Right ventricle myocardium inferior (tissue), 1 donor: ENCODE results near the gene KLHL29. TPM values are rescaled to one million over a fixed set of nuclear protein-coding genes. Genes with fewer than 3 reads are reported as not detected.

Experiments
- ATAC-seq: fragments of 200-7000 bp; cut with Tn5 transposase; one replicate; pipeline ENCODE4 v1.9.1; 2020; ENCODE audit warnings: mild to moderate bottlenecking, moderate library complexity
- DNase-seq: peaks from one replicate; pipeline ENCODE4 v3.0.0; 2021; ENCODE audit errors: missing footprints
- intact Hi-C: fragments of 100-400 bp; cut with DNase I; formaldehyde crosslinking; loops from one replicate; pipeline ENCODE4 v1.11.0; 2022
- total RNA-seq: library from RNA; stranded (reverse); fragmentation: NEBNext Ultra II Directional; extraction: Animal tissue kit (Norgen Biotek cat#: 25700); gene quantifications from one replicate; pipeline ENCODE4 v1.2.1, GENCODE V29; 2021
- donor health status: DM: no; HTN: yes; CAD: no; lungs with severe emphysema.

KLHL29 gene
- total RNA-seq, 1 donor from 2014 or later = 0.54 TPM

DNA sequence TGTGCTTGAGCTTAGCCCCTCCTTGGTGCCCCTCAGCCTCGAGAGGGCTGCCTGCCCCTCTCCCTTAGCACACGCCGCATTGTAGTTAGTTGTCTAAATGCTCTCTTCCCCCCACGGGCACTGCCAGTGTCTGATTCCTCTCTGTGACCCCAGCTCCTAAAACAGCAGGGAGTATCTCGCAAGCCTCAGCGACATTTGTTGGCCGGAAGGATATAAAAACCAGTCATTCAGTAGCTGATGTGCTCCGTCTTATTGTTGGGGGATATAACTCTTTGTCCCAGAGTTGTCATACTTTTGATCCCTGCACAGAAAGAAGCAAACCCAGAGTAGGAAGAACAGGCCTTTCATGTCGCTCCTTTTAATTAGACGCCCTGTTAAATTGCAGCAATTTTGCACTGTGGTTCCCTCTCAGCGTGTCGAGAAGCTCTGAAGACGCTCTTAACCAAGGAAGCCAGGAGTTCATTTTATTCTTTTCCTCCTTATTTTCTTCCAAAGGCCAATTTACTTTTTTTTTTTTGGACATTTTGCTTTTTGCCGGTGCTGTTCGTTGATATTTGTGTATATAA, 201.8 kb downstream of the KLHL29 start:
- DNase-seq (no peak), ATAC-seq (no peak)
- intact Hi-C loops = no loop called here

DNA sequence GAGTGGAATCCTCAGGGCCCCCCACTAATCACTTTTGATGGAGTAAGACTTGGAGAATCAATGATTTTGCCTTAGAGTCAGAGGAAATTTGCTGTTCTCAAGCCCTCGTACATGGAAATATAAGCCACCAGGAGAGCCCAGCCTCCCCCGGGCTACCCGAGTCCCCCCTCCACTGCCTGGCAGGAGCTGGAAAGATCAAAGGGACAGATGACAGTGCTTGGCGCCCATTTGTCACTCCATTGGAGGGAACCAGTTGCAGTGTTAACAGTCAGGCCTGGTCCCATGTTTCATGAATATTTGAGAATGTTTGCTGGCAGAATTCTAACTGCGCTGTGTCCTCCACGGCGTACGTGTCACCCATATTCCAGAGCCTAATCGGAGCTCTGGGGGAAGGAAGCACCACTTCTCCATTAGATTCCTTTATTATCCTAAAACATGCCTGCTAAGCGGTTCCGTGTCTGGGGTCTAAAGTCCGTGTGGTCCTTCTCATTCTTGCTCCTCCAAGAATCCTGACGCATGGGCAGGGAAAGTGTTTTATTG, 202.4 kb downstream of the KLHL29 start:
- intact Hi-C loops = no loop called here
- DNase-seq (no peak), ATAC-seq (no peak)

DNA sequence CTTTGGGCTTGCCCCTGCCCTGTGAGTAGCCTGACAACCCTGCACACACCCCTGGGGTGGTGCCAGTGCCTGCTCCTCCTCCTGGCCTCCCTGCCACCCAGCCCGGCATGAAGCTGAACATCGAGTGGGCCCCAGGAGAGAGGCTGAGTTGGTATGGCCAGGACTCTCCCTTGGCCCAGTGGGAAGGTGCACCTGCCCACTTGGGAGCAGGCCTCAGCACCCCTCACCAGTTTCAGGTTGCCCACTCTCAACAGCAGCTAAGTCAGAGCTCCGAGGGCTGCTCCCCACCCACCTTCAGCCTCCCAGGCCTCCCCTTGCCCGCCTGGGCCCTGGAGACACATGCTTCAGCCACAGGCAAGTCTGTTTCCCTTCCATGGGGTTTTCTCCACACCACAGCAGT, 203.1 kb downstream of the KLHL29 start:
- intact Hi-C loops = no loop called here
- ATAC-seq = no peak
- no peak for DNase-seq

DNA sequence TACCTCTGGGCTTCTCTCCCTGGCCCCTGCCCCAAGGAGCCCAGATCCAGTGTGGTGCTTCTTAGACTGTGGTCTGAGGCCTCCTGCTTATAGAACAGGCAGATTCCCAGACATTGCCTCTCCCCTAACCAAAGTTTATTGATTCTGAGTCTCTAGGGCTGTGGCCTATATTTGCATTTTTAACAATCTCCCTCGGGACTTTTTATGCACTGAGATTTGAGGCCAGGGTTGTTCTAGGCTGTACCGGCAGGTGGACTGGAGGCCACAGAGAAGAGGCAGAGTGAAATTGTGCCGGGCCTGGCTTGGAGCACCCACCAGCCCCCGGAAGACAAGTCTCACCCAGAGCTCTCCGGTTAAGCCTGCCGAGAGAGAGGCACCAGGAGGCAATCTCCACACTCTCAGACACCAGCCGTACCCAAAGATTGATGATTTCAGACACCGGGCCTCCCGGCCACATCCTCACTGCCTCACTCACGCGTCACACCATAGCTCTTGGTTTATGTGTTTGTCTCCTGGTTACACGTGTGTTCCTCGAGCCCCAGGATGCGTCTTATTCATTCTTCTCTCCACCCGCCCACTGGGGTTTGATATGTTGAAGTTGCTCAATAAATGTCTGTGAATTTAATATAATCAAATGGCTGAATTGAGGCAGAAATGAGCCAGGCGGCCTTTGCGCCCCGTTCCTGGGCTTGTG, 203.7 kb downstream of the KLHL29 start:
- intact Hi-C loops = no loop called here
- DNase-seq = no peak
- no peak for ATAC-seq

DNA sequence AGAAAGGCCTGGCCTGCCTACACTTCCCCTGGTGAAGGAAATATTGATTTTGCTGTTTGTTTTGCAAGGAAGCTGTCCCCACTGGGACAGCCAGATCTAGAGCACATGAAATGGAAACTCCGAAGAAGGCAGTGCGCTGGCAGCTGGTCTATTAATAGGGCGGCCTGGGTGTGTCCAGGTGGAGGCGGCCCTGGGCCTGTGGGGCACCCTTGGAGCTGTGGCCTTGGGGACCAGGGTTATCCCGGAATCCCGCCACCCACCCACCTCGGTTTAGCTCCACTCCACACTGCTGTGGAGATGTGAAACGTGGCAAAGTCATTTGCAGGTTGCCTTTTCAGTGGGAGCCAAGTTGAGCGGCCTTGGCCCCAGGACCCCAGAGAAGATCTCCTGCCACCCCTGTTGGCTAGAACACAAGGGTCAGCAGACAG, 204.3 kb downstream of the KLHL29 start:
- no peak for DNase-seq
- peak; percentile 27 for ATAC-seq
- intact Hi-C loops = no loop called here

DNA sequence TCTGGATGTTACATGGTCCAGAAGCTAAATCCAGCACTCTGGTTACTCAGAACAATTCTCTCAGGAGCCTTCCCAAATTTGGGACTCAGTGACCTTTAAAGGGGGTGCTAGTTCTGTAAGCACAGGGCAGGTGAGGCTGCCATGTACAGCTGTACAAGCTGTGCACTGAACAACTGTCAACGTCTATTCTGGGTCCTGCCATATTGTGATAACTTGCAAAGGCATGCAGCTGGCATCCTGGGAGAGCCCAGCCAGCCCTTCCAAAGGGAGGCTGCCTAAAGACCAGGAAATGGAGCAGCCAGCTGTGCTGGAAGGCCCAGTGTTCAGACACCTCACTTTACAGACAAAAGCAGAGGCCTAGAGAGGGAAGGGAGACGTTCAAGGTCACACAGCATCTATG, 204.8 kb downstream of the KLHL29 start:
- intact Hi-C loops = no loop called here
- peak; percentile 51 for ATAC-seq
- no peak for DNase-seq

DNA sequence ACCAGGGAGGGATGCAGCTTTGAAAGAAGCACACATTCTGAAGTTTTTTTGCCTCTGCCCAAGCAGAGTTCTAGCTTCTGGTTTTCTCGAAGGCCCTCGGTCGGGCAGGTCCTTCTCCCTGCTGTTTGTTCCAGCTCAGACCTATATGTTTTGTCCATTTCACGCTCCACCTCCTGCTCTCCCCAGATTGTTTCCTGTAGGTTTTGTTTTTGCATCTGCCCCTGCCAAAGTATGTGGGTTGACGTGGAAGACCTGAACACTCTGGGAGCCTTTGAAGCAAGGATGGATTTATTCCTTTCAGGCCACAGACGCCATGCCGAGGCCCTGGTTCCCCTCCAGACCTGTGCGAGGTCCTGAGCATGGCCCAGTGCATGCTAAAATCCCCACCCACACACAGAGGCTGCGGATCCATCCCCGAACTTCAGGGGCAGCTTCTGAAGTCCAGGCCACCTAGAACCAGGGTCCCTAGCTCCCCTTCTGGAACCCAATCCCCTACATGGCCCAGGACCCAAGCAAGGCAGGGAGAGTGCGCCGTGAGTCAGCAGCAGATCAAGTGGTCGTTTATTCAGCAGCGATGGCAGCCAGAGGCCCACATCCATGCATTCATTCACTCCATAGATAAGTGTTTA, 205.4 kb downstream of the KLHL29 start:
- DNase-seq (no peak), ATAC-seq (no peak)
- intact Hi-C loops = no loop called here

DNA sequence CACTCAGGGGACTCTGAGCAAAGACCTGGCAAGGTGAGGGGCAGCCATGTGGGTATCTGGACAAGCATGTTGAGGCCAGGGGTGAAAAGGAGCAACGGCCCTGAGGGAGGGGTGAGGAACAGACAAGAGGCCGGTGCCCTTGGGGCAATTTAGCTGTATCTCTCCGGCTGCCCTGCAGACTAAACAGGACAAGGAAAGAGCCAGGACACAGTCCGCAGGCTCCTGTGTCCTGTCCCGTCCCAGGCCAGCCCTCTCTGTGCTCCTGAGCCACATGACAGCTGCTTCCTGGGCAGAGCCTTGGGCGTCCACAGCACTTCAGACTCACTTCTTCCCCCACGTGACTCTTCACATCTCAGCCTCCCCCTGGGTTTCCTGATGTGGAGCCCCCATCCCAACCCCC, 206.1 kb downstream of the KLHL29 start:
- ATAC-seq (no peak), DNase-seq (no peak)
- intact Hi-C loops = no loop called here

DNA sequence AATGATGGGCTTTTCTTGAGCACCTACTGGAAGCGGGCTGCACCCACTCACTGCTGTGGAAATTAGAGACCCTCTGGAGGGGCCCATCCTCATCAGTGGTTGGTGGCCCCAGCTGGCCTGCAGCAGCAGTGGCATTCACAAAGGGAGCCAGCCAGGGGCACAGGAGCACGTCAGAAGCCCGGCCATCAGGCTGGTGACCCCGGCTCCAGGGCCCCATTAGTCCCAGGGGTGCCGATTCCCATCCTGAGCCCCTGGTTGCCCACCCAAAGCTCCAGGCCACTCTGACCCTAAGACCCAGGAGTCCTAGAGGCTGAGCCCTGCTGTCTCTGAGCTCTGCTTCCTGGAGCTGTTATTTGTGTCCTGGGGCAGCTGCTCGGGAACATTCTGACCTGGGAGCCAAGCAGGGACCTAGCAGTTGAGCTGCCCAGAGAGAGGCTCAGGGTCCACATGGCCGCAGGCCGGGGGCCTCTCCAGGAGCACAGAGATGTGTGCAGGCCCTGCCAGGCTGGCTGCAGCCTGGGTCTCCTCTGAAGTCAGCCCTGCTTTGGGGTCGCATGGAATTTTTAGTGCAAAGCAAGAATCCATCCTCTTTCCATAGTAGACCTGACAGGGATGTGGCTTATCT, 207.2 kb downstream of the KLHL29 start:
- intact Hi-C loops = no loop called here
- DNase-seq = no peak

DNA sequence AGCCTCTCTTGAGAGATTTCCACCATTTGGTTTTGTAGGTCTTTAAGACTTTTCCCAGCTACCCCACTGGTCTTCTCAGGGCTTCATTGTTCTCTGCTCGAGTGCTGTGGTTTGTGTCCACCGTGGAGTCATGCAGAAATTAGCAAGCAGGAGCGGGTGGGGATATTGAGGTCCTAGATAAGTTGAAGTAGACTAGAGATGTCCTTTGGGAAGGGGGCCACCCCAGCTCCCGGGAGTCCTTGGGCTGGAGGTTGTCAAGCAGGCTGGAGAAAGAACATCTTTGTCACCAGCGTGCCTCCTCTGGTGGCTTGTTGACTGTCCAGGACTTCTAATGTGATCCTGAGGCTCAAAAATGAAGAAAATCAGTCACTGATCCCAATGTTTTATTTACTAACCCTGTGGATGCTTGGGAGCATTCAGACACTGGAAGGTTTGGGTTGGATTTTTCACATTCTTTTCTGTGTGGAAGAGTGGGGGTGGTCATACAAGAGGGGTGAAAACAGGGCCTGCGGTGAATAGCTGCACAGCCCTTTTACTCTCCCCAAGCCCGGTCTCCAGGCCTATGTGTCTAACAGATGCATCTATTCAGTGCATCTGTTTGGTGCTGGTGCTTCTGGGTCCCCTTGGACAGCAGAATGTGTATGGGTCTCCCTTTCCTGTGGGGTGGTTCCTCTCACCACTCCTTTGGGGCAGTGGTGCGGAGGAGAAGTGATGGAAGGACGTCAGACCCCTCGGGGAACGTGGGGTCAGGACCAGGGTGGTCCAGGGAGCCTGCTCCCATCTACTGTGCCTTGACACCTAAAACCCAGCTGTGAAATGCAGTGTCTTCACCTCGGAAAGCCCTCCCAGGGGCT, 208.1 kb downstream of the KLHL29 start:
- ATAC-seq = no peak
- intact Hi-C loops = no loop called here
- no peak for DNase-seq

More for the DNA sequence above, 207.2 kb downstream of the KLHL29 start:
- no peak for ATAC-seq

DNA sequence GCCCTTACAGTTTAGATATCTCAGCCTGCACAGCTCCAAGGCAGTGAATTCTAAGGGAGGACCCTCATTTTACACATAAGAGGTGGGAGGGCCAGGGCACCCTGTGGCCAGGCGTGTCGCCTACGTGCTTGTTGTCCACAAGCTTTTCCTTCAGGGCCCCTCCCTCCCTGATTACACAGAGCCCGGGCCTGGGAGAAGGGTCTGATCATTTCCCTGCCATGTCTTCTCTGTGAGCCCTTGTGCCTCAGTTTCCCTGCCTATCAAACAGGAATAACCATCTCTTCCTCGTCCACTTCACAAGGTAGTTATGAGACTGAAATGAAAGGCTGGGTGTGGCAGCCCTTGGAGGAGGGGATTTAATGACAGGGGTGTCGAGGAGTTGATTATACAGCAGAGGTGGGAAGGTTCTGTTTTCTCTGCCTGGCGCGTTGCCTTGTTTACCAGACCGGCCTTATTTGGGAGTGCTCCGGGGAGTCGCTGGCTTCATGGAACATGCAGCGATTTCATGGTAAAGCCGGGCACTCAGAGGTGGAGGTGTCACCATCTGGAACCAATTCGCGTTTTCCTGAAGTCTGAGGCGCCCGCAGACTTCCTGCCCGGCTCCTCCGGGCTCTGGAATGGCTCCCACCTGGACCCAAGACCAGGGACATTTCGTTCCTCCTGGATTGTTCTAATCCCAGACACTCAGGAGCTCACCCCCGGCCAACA, 208.9 kb downstream of the KLHL29 start:
- ATAC-seq = no peak
- intact Hi-C loops = no loop called here
- no peak for DNase-seq

DNA sequence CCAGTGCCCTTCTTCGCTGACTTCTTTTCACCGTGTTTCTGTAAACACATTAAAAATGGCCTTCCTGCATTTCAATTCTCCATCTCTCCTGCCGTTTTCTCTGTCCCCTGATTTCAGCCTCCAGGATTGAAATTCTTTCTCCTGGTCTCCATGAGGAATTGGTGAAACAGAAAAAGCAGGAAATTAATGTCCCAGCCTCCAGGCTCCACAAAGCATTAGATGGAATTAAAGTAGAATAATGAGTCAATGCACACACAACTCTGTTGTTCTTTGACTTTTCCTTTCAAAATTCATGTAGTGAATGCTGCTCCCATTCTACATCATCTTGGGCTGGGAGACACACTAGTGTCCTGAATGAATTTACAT, 209.5 kb downstream of the KLHL29 start:
- intact Hi-C loops = no loop called here
- DNase-seq = no peak
- no peak for ATAC-seq

DNA sequence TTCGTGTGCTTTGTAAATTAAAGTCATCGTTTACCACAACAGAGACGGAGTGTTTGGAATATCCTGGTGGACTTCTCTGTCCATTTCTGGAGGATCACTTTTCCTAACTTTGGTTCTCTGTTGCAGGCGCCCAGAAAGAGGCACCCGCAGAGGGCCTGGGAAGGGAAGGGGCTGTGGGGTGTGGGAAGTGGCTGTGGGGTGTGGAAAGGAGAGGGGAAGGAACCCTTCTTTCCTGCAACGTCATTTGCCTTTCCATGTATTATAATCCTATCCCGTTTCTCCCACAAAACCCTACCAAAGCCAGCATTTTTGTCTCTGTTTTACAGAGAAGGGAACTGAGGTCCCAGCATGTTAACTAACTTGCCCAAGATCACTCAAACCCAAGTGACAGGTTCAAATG, 210.0 kb downstream of the KLHL29 start:
- intact Hi-C loops = no loop called here
- DNase-seq (no peak), ATAC-seq (no peak)

DNA sequence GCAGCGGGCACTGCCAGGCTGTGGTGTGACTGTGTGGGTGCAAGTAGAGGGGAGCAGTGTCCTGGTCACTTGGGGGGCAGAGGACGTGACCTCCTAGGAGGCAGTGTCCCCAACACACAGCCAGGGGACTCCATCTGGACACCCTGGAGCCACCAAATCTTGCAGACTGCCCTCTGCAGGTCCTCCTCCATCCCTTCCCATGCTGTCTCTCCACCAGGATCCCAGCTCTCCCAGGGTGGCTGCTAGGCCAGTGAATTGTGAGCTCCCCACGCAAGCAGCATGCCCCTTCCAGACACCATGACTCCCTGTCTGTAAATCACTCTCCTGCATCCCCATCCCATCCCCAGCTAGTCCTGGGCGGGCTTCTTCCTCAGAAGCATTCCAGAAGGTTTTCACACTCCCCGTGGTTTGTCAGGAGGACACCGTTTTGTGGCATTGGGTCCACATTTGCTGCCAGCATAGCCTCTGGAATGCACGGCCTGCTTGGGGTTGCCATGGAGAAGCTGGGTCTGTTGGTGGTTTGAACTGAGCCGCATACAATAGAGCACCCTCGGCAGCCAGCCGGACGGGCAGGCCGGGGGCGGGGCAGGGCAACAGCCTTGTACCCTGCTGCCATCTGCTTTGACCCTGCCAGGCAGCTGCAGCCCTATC, 210.7 kb downstream of the KLHL29 start:
- ATAC-seq (peak; percentile 59), DNase-seq (no peak)
- intact Hi-C loops = no loop called here

DNA sequence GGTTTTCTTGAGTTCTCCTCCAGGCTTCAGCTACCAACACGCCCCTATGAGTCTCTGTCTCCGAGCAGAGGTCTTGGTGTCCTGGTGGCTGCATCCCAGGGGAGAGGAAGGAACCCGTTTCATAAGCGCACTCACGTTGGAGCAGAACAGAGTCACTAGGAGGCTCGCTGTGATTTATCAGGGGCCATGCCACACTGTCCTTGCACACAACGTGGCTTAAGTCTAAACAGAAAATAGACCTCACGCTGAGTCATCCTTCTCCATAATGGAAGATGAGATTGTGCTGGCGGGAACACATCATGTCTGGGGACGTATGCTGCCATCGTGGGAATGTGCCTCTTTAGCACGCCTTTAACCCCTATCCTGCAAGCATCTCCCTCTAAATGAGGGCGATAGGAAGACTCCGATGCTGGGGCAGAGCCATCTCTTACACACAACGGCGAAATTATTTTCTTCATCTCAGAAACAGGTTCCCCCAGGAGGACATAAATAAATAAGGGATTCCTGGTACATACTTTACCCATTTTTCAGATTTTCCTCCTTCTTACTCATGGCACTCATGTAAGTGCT, 211.4 kb downstream of the KLHL29 start:
- DNase-seq (no peak), ATAC-seq (no peak)
- intact Hi-C loops = no loop called here

DNA sequence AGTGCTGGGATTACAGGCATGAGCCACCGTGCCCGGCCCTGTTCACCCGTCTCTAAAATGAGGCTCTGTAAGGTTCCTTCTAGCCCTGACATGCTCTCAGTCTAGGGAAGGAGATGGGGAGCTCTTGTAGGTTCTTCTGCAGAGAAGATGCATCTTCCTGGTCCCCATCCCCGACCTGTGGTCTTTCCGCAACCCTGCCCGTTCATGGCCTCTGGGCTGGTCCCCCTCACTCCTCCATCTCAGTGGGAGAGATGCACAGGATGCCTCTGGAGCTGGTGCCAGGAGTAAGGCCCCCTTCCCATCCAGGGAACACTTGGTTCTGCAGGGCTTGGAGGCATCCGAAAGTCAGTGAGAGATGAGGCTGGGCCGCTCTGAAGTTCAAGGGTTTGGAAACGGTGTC, 212.7 kb downstream of the KLHL29 start:
- no peak for ATAC-seq
- intact Hi-C loops = no loop called here
- no peak for DNase-seq

DNA sequence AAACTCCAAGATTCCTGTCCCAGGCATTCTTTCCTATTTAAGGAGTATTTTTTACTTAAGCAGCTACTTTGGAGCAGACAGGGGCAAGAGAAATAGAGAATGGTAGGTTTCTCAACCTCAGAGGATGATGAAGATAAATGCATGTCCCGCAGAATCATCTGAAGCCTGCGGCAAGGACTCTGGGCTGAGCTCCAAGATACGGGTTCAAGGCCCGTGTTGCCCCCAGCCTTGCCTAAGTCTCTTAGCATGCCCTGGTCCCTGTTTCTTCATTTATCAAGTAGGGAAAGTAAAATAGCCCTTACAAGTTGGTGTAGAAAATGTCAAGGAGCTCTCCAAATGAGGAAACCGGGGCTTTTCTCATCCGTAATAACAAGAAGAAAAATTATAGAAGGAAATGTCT, 214.0 kb downstream of the KLHL29 start:
- DNase-seq (no peak), ATAC-seq (no peak)
- intact Hi-C loops = no loop called here

DNA sequence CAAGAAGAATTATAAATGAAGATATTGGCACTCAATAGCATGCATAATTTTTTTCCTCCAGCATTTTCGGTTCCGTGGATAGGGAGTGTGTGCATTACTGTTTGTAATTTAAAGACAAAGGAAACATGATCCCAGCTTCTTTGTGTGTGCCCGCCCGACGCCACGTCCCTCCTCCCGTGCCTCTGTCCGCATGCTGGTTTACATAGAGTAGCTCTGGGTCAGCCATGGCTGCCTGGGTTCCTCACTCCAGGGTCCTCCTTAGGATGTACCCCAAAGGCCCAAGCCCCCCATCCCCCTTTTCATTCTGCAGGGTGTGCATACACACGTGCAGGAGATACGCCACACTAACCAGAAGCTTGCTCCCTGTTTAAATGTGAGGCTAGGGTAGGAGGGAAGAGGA, 214.7 kb downstream of the KLHL29 start:
- DNase-seq (no peak), ATAC-seq (no peak)
- intact Hi-C loops = no loop called here
